Astrocyte of the cerebellum (primary cell): ENCODE results near the gene PFKFB3.

Experiments
- DNase-seq: peaks from one replicate; pipeline ENCODE4 v3.0.0-alpha.2; 2011; ENCODE audit warnings: low read depth
- H3K4me3 ChIP-seq: 2 replicates; pipeline ENCODE4 v1.5.1; 2011; ENCODE audit warnings: mild to moderate bottlenecking, low read depth, low read length, moderate library complexity
- in situ Hi-C: cut with HindIII; loops from 2 replicates; pipeline ENCODE4 v1.10.0; 2017; ENCODE audit warnings: low sequenced_read_pairs
- TF ChIP-seq, protein P1 (sequence below): IDR thresholded peaks from 2 replicates; pipeline ENCODE4 v1.5.1; 2012; ENCODE audit warnings: low read length, low read depth, moderate library complexity, mild to moderate bottlenecking; ENCODE audit errors: missing control alignments

Gene PFKFB3

DNA sequence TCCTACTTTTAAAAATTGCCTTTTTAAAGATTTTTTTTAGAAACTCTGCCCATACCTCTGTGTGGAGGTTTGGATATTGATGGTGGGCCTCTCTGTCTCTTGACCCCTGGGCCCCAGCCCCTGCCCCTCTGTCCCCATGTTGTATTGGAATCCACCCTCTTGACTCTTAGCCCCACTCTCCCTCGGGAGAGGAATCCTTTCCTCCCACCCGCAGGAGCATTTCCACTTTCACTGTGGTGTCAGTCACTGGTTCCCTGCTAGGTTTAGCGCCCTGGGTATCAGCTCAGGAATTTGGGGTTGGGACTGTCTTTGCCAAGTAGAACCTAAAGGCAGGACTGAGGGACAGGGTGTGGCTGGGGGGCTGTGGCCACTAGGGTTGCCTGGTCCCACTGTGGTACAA is 10.1 kb downstream of the PFKFB3 start:
- no peak for DNase-seq
- in situ Hi-C loops, result no loop called here
- TF ChIP-seq, protein P1, sequence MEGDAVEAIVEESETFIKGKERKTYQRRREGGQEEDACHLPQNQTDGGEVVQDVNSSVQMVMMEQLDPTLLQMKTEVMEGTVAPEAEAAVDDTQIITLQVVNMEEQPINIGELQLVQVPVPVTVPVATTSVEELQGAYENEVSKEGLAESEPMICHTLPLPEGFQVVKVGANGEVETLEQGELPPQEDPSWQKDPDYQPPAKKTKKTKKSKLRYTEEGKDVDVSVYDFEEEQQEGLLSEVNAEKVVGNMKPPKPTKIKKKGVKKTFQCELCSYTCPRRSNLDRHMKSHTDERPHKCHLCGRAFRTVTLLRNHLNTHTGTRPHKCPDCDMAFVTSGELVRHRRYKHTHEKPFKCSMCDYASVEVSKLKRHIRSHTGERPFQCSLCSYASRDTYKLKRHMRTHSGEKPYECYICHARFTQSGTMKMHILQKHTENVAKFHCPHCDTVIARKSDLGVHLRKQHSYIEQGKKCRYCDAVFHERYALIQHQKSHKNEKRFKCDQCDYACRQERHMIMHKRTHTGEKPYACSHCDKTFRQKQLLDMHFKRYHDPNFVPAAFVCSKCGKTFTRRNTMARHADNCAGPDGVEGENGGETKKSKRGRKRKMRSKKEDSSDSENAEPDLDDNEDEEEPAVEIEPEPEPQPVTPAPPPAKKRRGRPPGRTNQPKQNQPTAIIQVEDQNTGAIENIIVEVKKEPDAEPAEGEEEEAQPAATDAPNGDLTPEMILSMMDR, result no peak
- no peak overlapping the region for H3K4me3 ChIP-seq

DNA sequence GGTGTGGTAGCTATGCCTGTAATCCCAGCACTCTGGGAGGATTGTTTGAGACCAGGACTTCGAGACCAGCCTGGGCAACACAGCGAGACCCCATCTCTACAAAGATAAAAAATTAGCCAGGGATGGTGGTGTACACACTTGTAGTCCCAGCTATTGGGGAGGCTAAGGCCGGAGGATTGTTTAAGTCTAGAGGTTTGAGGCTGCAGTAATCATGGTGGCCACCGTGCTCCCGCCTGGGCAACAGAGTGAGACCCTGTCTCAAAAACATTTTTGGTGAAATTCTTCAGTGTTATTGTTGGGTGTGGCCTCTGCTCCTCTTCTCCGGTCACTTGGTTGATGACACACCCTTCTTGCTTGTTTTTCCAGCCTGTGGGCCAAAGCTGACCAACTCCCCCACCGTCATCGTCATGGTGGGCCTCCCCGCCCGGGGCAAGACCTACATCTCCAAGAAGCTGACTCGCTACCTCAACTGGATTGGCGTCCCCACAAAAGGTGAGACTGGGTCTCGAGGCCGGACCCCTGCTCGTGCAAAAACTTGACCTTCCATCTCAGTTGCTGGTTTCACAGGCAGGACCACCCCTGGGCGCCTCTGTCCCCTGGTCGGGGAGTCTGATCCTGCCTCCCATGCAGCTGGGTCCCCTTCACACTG is 10.6 kb downstream of the PFKFB3 start:
- TF ChIP-seq, protein P1, result no peak
- DNase-seq, result no peak
- no peak overlapping the region for H3K4me3 ChIP-seq
- in situ Hi-C loops, result no loop called here

DNA sequence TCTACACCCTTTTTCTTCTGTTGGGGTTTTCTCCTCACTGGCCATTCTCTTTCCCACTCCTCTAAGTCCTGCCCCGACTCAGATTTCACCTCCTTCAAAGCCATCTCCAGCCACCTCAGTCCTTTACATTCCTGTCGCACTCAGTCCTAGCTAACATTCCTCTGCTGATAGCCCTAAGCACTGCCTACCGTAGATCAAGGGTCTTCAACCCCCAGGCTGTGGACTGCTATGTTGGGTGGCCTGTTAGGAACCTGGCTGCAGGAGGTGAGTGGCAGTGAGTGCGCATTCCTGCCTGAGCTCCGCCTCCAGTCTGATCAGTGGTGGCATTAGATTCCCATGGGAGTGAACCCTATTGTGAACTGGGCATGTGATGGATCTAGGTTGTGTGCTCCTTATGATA is 11.2 kb downstream of the PFKFB3 start:
- in situ Hi-C loops, result no loop called here
- no peak for DNase-seq
- TF ChIP-seq, protein P1, result no peak
- H3K4me3 ChIP-seq, result no peak overlapping the region

DNA sequence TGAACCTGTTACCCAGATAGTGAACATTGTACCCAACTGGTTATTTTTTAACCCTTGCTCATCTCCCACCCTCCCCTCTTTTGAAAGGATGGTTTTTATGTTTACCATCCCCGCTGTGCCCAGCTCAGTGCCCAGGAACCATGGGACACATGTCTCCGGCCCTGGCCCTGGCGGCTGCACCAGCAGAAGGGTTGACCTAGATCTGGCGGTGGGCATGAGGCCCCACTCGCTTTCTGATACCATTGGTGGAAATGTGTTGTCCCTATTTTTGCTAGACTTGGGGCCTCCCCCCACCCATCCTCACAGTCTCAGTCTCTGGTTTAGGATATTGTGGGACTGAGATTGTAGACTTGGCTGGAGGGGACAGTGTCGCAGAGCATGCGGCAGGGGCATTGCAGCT is 11.9 kb downstream of the PFKFB3 start:
- H3K4me3 ChIP-seq, result no peak overlapping the region
- TF ChIP-seq, protein P1, result no peak
- in situ Hi-C loops, result no loop called here
- no peak for DNase-seq

DNA sequence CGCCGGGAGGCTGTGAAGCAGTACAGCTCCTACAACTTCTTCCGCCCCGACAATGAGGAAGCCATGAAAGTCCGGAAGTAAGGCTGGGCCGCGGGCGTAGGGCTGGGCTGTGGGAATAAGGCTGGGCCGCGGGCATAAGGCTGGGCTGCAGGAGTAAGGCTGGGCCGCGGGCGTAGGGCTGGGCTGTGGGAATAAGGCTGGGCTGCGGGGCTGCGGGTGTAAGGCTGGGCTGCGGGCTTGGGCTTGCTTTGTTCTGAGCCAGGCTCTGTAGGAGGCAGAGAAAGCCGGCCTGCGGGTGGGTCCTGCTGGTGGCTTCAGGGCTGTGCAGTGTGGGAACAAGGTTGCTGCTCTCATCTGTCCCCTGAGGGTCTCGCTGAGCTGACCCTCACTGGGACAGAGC is 12.5 kb downstream of the PFKFB3 start:
- in situ Hi-C loops, result no loop called here
- DNase-seq, result no peak
- no peak overlapping the region for H3K4me3 ChIP-seq
- TF ChIP-seq, protein P1, result no peak

DNA sequence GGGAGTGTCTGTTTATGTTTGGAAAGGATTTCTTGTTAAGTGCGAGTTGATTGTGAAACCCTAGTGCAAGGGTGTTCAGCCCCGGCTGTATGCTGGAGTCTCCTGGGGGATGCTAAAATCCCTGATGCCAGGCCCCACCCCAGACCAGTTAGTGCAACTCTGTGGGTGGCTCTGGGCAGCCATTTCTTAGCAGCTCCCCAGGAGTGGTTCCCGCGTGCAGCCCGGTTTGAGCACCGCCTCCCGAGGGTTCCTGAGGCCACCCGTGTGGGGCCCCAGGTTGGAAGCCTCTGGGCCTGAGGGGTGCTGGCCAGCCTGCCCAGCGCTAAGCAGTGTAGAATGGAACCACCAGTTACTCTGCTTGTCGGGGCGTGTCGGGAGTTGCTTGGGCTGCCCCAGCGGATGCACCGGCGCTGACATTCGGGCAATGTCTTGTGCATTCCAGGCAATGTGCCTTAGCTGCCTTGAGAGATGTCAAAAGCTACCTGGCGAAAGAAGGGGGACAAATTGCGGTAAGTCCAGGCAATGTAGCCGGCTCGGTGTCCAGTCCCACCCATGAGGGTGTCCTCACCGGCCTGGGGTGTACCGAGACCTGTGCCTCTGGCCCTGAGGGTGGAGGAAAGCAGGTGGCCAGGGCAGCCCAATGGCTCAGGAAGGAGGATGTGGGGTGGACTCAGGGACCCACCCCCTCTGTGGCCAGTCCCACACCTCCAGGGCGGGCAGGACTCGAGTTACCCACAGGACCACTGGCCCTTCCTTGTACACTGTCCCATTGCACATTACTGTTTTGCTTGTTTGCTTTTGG is 13.2 kb downstream of the PFKFB3 start:
- in situ Hi-C loops, result no loop called here
- DNase-seq, result no peak

More for the DNA sequence above, 13.2 kb downstream of the PFKFB3 start:
- TF ChIP-seq, protein P1, result no peak
- H3K4me3 ChIP-seq, result no peak overlapping the region
